Measurements from ENCODE around the gene MYO1E.

DNA sequence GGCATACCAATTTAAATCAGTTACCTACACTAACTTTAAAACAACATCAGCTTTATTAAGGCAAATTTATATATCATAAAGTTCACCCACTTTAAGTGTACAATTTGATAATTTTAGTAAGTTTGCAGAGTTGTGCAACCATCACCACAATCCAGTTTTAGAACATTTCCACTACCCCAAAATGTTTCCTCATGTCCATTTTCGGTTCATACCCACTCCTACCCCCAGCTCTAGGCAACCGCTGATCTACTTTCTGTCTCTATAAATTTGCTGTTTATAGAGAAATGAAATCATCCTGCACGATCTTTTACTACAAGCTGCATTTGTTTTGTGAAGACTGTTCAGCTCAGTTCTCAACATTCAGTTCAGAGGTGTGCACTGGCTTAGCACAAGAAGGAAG is 33.8 kb upstream of the MYO1E start:
- TF ChIP-seq, protein P1, sequence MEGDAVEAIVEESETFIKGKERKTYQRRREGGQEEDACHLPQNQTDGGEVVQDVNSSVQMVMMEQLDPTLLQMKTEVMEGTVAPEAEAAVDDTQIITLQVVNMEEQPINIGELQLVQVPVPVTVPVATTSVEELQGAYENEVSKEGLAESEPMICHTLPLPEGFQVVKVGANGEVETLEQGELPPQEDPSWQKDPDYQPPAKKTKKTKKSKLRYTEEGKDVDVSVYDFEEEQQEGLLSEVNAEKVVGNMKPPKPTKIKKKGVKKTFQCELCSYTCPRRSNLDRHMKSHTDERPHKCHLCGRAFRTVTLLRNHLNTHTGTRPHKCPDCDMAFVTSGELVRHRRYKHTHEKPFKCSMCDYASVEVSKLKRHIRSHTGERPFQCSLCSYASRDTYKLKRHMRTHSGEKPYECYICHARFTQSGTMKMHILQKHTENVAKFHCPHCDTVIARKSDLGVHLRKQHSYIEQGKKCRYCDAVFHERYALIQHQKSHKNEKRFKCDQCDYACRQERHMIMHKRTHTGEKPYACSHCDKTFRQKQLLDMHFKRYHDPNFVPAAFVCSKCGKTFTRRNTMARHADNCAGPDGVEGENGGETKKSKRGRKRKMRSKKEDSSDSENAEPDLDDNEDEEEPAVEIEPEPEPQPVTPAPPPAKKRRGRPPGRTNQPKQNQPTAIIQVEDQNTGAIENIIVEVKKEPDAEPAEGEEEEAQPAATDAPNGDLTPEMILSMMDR (IDR thresholded peaks at IDR 0.05; ENCODE audit: low read depth, low read length, missing input control) = no peak
- TF ChIP-seq, protein P2, sequence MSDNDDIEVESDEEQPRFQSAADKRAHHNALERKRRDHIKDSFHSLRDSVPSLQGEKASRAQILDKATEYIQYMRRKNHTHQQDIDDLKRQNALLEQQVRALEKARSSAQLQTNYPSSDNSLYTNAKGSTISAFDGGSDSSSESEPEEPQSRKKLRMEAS (IDR thresholded peaks at IDR 0.05) = no peak
- TF ChIP-seq GABPA (IDR thresholded peaks at IDR 0.05 in 1 of 2, conservative IDR thresholded peaks at IDR 0.05 in 1 of 2) = no peak
- TF ChIP-seq RAD21 (IDR thresholded peaks at IDR 0.05) = no peak
- TF ChIP-seq, protein P3, sequence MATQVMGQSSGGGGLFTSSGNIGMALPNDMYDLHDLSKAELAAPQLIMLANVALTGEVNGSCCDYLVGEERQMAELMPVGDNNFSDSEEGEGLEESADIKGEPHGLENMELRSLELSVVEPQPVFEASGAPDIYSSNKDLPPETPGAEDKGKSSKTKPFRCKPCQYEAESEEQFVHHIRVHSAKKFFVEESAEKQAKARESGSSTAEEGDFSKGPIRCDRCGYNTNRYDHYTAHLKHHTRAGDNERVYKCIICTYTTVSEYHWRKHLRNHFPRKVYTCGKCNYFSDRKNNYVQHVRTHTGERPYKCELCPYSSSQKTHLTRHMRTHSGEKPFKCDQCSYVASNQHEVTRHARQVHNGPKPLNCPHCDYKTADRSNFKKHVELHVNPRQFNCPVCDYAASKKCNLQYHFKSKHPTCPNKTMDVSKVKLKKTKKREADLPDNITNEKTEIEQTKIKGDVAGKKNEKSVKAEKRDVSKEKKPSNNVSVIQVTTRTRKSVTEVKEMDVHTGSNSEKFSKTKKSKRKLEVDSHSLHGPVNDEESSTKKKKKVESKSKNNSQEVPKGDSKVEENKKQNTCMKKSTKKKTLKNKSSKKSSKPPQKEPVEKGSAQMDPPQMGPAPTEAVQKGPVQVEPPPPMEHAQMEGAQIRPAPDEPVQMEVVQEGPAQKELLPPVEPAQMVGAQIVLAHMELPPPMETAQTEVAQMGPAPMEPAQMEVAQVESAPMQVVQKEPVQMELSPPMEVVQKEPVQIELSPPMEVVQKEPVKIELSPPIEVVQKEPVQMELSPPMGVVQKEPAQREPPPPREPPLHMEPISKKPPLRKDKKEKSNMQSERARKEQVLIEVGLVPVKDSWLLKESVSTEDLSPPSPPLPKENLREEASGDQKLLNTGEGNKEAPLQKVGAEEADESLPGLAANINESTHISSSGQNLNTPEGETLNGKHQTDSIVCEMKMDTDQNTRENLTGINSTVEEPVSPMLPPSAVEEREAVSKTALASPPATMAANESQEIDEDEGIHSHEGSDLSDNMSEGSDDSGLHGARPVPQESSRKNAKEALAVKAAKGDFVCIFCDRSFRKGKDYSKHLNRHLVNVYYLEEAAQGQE (IDR thresholded peaks at IDR 0.05) = no peak
- no peak for TF ChIP-seq YY1 (IDR thresholded peaks at IDR 0.05)
- TF ChIP-seq TAF1 (conservative IDR thresholded peaks at IDR 0.05) = no peak
- no peak for TF ChIP-seq JUND (IDR thresholded peaks at IDR 0.05)
- TF ChIP-seq SP1 (IDR thresholded peaks at IDR 0.05) = no peak
- TF ChIP-seq RXRA (IDR thresholded peaks at IDR 0.05) = no peak
- TF ChIP-seq, protein P4, sequence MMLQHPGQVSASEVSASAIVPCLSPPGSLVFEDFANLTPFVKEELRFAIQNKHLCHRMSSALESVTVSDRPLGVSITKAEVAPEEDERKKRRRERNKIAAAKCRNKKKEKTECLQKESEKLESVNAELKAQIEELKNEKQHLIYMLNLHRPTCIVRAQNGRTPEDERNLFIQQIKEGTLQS (IDR thresholded peaks at IDR 0.05) = no peak
- no peak for TF ChIP-seq FOXA1 (IDR thresholded peaks at IDR 0.05)
- TF ChIP-seq, protein P5, sequence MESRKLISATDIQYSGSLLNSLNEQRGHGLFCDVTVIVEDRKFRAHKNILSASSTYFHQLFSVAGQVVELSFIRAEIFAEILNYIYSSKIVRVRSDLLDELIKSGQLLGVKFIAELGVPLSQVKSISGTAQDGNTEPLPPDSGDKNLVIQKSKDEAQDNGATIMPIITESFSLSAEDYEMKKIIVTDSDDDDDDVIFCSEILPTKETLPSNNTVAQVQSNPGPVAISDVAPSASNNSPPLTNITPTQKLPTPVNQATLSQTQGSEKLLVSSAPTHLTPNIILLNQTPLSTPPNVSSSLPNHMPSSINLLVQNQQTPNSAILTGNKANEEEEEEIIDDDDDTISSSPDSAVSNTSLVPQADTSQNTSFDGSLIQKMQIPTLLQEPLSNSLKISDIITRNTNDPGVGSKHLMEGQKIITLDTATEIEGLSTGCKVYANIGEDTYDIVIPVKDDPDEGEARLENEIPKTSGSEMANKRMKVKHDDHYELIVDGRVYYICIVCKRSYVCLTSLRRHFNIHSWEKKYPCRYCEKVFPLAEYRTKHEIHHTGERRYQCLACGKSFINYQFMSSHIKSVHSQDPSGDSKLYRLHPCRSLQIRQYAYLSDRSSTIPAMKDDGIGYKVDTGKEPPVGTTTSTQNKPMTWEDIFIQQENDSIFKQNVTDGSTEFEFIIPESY (IDR thresholded peaks at IDR 0.05) = no peak

Measured in liver (tissue), 3 donors.